HL-60 (cell line): ENCODE results near the gene CACNA1E.

ENCODE experiments used
- POLR2AphosphoS5 ChIP-seq: IDR thresholded peaks from 2 replicates; pipeline ENCODE4 v1.6.1; 2012; ENCODE audit warnings: low read depth
- SPI1 ChIP-seq: IDR thresholded peaks from 2 replicates; pipeline ENCODE4 v1.6.1; 2012; ENCODE audit warnings: low read depth, mild to moderate bottlenecking, borderline replicate concordance
- TF ChIP-seq, protein P1 (sequence below): IDR thresholded peaks from 2 replicates; pipeline ENCODE4 v1.6.1; 2012; ENCODE audit warnings: low read depth; ENCODE audit not compliant: insufficient replicate concordance
- TF ChIP-seq, protein P2 (sequence below): IDR thresholded peaks from one replicate; pipeline ENCODE4 v1.5.1; 2011; ENCODE audit warnings: low read length, control low read depth, inconsistent platforms; ENCODE audit not compliant: insufficient read depth

DNA sequence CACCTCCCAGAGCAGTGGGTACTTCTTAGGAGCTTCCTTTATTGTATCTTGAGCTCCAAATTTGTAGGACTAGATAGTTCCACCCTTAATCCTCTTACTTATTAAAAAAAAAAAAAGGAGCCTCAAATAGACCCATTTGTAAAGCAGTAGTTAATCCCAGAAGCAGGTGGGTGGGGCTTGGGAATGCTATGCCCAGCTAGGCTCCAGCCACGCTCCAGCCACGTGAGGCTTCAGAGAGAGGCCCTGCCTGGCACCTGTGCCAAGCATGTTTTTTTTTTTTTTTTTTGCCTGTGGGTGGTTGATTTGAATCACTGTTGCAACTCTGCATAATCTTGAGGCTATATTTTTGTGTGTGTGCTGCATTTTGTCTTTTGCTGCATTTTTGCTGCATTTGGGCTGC is 7.0 kb downstream of the CACNA1E start:
- TF ChIP-seq, protein P1, sequence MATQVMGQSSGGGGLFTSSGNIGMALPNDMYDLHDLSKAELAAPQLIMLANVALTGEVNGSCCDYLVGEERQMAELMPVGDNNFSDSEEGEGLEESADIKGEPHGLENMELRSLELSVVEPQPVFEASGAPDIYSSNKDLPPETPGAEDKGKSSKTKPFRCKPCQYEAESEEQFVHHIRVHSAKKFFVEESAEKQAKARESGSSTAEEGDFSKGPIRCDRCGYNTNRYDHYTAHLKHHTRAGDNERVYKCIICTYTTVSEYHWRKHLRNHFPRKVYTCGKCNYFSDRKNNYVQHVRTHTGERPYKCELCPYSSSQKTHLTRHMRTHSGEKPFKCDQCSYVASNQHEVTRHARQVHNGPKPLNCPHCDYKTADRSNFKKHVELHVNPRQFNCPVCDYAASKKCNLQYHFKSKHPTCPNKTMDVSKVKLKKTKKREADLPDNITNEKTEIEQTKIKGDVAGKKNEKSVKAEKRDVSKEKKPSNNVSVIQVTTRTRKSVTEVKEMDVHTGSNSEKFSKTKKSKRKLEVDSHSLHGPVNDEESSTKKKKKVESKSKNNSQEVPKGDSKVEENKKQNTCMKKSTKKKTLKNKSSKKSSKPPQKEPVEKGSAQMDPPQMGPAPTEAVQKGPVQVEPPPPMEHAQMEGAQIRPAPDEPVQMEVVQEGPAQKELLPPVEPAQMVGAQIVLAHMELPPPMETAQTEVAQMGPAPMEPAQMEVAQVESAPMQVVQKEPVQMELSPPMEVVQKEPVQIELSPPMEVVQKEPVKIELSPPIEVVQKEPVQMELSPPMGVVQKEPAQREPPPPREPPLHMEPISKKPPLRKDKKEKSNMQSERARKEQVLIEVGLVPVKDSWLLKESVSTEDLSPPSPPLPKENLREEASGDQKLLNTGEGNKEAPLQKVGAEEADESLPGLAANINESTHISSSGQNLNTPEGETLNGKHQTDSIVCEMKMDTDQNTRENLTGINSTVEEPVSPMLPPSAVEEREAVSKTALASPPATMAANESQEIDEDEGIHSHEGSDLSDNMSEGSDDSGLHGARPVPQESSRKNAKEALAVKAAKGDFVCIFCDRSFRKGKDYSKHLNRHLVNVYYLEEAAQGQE = no peak
- TF ChIP-seq POLR2AphosphoS5 (no peak), SPI1 (no peak)
- TF ChIP-seq, protein P2, sequence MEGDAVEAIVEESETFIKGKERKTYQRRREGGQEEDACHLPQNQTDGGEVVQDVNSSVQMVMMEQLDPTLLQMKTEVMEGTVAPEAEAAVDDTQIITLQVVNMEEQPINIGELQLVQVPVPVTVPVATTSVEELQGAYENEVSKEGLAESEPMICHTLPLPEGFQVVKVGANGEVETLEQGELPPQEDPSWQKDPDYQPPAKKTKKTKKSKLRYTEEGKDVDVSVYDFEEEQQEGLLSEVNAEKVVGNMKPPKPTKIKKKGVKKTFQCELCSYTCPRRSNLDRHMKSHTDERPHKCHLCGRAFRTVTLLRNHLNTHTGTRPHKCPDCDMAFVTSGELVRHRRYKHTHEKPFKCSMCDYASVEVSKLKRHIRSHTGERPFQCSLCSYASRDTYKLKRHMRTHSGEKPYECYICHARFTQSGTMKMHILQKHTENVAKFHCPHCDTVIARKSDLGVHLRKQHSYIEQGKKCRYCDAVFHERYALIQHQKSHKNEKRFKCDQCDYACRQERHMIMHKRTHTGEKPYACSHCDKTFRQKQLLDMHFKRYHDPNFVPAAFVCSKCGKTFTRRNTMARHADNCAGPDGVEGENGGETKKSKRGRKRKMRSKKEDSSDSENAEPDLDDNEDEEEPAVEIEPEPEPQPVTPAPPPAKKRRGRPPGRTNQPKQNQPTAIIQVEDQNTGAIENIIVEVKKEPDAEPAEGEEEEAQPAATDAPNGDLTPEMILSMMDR = no peak
